ENCODE results near the gene MCU.

- TF ChIP-seq NRF1 (conservative IDR thresholded peaks at IDR 0.05; ENCODE audit: low read depth, low read length) = no peak
- no peak for TF ChIP-seq POLR2A (IDR thresholded peaks at IDR 0.05; ENCODE audit: low read depth, low read length)
- TF ChIP-seq SUPT20H (IDR thresholded peaks at IDR 0.05; ENCODE audit: borderline replicate concordance, control insufficient read depth, low read depth, low read length) = no peak
- no peak for TF ChIP-seq EP300 (IDR thresholded peaks at IDR 0.05; ENCODE audit: borderline replicate concordance in 1 of 2, control insufficient read depth in 1 of 2, low read depth in 2 of 2, low read length in 2 of 2)
- TF ChIP-seq JUND (IDR thresholded peaks at IDR 0.05; ENCODE audit: low read depth, low read length) = no peak
- no peak for TF ChIP-seq CTCF (IDR thresholded peaks at IDR 0.05 in 2 of 3, conservative IDR thresholded peaks at IDR 0.05 in 1 of 3; ENCODE audit: control insufficient read depth in 2 of 3, extremely low read depth in 1 of 3, insufficient read depth in 1 of 3, low read depth in 3 of 3, low read length in 3 of 3)
- TF ChIP-seq ZNF384 (IDR thresholded peaks at IDR 0.05; ENCODE audit: borderline replicate concordance, low read depth, low read length) = no peak
- TF ChIP-seq EZH2 (IDR thresholded peaks at IDR 0.05; ENCODE audit: borderline replicate concordance, control insufficient read depth, low read depth, low read length) = no peak
Observed at GRCh38 chr10:72673280-72673679, 18.7 kb upstream of the MCU start.

All from GM12878 (cell line).